ENCODE results near the gene SUPT5H.

Gene SUPT5H

DNA sequence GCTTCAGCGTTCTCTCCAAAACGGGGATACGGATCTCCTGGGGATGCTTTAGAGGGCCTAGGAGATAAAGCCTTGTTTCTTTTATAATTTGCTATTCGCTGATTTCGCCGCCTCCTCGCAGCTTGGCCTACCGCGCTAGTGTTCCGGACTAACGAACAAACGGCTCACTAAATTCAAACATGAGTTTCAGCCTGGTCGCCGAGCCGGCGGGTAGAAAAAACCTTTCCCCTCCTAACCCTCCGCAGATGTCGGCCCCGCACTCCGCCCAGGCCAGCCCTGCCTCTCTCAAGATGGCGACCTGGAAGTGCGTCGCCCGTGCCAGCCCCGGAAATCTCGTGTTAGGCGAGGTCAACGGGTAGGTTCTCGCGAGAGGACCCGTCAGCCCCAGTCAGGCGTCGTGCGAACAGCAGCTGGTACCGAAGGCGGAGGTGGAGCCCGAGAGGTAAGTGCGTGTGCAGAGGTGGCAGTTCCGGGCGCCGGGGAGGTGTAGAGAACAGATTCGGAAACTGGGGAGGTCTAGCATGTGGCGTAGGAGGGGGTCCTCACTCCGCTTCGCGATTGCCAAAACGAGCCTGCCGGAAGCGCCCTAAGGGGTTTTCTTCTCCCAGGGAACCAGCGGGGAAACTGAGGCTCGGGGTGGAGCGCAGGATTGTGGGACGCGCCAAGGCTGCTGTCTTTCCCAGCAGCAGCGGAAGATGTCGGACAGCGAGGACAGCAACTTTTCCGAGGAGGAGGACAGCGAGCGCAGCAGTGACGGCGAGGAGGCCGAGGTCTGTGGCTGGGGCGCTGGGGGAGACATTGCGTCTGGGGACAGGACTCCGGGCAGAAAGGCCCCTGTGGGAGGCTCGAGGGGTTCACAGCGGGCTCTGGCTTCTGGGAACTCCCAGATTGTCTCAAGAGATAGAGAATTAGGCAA is at the start of gene SUPT5H:
Gene SUPT5H (plus strand): TSS at position 387 of the 916 bp plus-strand sequence. CDS start 309 bp downstream, at position 696.
- peak within 1 kb of the TSS; percentile 99 for H3K4me3 ChIP-seq (ENCODE audit: low read depth, low read length)
- DNase-seq (ENCODE audit: low read depth, low spot score) = peak; percentile 82
- TF ChIP-seq, protein P1, sequence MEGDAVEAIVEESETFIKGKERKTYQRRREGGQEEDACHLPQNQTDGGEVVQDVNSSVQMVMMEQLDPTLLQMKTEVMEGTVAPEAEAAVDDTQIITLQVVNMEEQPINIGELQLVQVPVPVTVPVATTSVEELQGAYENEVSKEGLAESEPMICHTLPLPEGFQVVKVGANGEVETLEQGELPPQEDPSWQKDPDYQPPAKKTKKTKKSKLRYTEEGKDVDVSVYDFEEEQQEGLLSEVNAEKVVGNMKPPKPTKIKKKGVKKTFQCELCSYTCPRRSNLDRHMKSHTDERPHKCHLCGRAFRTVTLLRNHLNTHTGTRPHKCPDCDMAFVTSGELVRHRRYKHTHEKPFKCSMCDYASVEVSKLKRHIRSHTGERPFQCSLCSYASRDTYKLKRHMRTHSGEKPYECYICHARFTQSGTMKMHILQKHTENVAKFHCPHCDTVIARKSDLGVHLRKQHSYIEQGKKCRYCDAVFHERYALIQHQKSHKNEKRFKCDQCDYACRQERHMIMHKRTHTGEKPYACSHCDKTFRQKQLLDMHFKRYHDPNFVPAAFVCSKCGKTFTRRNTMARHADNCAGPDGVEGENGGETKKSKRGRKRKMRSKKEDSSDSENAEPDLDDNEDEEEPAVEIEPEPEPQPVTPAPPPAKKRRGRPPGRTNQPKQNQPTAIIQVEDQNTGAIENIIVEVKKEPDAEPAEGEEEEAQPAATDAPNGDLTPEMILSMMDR (IDR thresholded peaks at IDR 0.05; ENCODE audit: insufficient read depth, low read length, missing control alignments) = no peak
- ChIA-PET POLR2A (interaction anchor here (0.6 to 2.3 kb wide), 7 partner anchors 10 to 89 kb away, joined by 3 to 23 read pairs (median 5); partner anchors contain the start of genes PLEKHG2, RPS16 and TIMM50), CTCF (interaction anchor here (1.1 to 4.3 kb wide), 3 partner anchors 29 to 92 kb away, joined by 3 to 17 read pairs (median 6); no protein-coding TSS in a partner anchor)

DNA sequence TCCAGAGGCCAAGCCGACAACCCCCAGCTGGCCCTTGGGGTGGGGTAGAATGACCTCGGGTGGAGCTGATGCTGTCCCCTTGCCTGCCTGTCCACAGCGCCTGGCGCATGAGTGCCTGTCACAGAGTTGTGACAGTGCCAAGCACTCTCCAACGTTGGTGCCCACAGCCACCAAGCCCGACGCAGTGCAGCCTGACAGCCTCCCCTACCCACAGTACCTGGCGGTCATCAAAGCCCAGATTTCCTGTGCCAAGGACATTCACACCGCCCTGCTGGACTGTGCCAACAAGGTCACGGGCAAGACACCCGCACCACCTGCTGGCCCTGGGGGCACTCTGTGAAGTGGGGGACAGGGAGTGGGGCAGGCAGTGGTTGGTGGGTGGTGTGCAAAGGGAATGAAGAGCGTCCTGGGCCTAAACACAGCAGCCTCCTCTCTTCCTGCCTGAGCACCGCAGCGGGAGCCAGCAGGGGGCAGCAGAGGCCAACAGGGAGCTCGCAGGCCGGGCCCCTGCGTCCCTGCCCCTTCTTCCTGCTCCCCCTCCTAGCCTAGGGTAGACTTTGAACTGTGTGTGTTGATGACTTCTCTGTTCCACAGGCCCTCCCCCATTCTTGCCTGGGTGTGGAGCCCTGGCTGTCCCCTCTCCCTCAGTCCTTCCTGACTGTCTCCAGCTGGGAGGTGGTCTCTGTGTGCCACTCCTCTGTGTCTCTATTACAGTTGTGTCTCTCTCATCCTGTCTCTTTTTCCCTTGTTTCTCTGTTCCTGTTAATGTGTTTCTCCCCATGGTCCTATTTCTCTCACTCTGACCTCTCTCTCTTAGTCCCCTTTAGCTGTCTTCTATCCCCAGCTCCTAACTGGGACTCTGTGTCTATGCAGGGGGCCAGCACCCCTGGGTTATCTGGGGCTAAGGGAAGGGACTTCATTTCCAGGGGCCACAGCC is 47.8 kb upstream of the SUPT5H start:
- no peak overlapping the region for H3K4me3 ChIP-seq (ENCODE audit: low read depth, low read length)
- DNase-seq (ENCODE audit: low read depth, low spot score) = no peak
- POLR2A ChIA-PET = interaction anchor here (0.6 to 3.1 kb wide), 6 partner anchors 10 to 38 kb away, joined by 3 to 49 read pairs (median 12); partner anchors contain the start of genes PLEKHG2, RPS16 and ZFP36
- TF ChIP-seq, protein P1 (IDR thresholded peaks at IDR 0.05; ENCODE audit: insufficient read depth, low read length, missing control alignments) = peak; percentile 99
- CTCF ChIA-PET = interaction anchor here (0.6 to 4.9 kb wide), 39 partner anchors 9 to 1433 kb away, joined by 3 to 102 read pairs (median 5); partner anchors contain the start of genes EID2B, PLEKHG2, RPS16 and SELENOV

DNA sequence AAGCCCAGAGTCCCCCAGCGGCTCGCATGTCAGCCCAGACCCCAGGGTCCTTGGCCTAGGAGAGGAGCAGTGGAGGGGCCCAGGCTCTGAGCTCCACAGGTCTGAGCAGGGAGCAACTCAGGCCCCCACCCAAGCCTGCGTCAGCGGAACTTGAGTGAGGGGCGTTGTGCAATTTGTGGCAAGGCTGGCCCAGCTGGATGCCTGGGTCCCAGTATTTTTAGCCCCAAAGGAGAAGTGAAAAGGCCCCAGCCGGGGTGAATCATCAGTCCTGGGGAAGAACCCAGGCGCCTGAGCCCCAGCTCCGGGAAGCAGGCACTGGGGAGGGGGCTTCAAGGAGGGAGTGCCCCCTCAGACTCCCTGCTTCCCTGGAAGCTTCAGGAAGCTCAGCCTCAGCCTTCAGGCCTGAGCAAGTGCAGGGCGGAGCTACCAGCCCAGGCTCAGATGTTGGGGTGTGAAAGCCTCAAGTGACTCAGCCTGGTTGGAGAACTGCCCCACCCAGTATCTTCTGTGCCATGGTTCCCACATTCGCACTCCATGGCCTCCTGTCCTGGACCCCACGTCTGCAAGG is 47.0 kb upstream of the SUPT5H start:
- CTCF ChIA-PET = interaction anchor here (0.8 to 4.9 kb wide), 36 partner anchors 9 to 276 kb away, joined by 3 to 102 read pairs (median 6); partner anchors contain the start of genes EID2B, PLEKHG2, RPS16 and SELENOV

DNA sequence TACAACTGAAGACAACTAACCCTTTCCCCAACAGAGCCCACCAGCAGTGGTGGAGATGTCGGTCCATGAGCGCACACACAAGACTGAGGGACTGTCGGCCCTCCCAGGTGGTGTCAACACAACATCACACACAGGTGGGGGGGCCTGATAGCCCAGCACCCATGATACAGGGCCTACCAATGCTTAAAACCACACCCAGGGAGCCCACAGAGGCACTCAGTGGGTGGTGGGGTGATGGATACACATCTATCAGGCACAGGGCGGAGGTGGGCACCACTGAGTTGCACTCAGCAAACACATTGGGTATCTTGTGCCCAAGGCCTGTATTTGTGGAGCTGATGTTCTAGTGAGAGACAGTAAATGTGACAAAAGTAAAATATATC is 45.7 kb upstream of the SUPT5H start:
- no peak overlapping the region for H3K4me3 ChIP-seq (ENCODE audit: low read depth, low read length)
- TF ChIP-seq, protein P1 (IDR thresholded peaks at IDR 0.05; ENCODE audit: insufficient read depth, low read length, missing control alignments) = no peak
- no peak for DNase-seq (ENCODE audit: low read depth, low spot score)
- POLR2A ChIA-PET = interaction anchor here (1.0 to 1.1 kb wide), 2 partner anchors 9 to 12 kb away, joined by 3 to 4 read pairs; partner anchors contain the start of genes MED29 and PAF1
- CTCF ChIA-PET = interaction anchor here (2.9 to 4.9 kb wide), 5 partner anchors 8 to 133 kb away, joined by 15 to 38 read pairs (median 22); partner anchors contain the start of genes EID2B, MED29, PAF1 and PLEKHG2

More for the DNA sequence above, 47.0 kb upstream of the SUPT5H start:
- POLR2A ChIA-PET = interaction anchor here (0.6 to 3.1 kb wide), 7 partner anchors 9 to 37 kb away, joined by 3 to 49 read pairs (median 4); partner anchors contain the start of genes PLEKHG2, RPS16 and ZFP36
- TF ChIP-seq, protein P1 (IDR thresholded peaks at IDR 0.05; ENCODE audit: insufficient read depth, low read length, missing control alignments) = no peak
- no peak for DNase-seq (ENCODE audit: low read depth, low spot score)
- no peak overlapping the region for H3K4me3 ChIP-seq (ENCODE audit: low read depth, low read length)

DNA sequence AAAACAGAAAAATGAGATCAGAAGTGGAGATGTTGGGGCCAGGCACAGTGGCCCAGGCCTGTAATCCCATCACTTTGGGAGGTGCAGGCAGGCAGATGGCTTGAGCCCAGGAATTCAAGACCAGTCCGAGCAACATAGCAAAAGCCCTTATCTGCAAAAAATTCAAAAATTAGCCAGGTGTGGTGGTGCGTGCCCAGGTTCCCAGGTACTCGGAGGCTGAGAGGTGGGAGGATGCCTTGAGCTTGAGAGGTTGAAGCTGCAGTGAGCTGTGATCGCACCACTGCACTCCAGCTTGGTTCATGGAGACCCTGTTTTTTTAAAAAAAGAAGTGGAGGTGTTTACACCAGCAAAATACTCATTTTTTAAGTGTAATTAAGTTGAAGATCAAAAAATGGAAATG is 45.3 kb upstream of the SUPT5H start:
- DNase-seq (ENCODE audit: low read depth, low spot score) = no peak
- H3K4me3 ChIP-seq (ENCODE audit: low read depth, low read length) = no peak overlapping the region
- POLR2A ChIA-PET = interaction anchor here (1.0 to 1.1 kb wide), 2 partner anchors 9 to 11 kb away, joined by 3 to 4 read pairs; partner anchors contain the start of genes MED29 and PAF1
- TF ChIP-seq, protein P1 (IDR thresholded peaks at IDR 0.05; ENCODE audit: insufficient read depth, low read length, missing control alignments) = no peak
- CTCF ChIA-PET = interaction anchor here (2.9 to 4.9 kb wide), 4 partner anchors 9 to 133 kb away, joined by 15 to 38 read pairs (median 24); partner anchors contain the start of genes EID2B, MED29, PAF1 and PLEKHG2

Measured in AG04449 (cell line).